Cardiac fibroblast (primary cell): ENCODE results near the gene TEKT2.

Source experiments
- DNase-seq, 2 donors: peaks; one replicate each; pipeline versions ENCODE4 v3.0.0 to v3.0.0-alpha.2; 2010; ENCODE audit warnings: low read depth in 2 of 2
- H3K4me3 ChIP-seq, 2 donors: replicated peaks in 1 of 2; 1 replicate in 1 of 2; 2 replicates in 1 of 2; pipeline ENCODE4 v1.5.1; 2011; ENCODE audit warnings: low read depth in 2 of 2, low read length in 2 of 2, mild to moderate bottlenecking in 2 of 2, moderate library complexity in 1 of 2
- TF ChIP-seq, protein P1 (sequence below): IDR thresholded peaks from one replicate; pipeline ENCODE4 v1.5.1; 2011; ENCODE audit warnings: low read depth, mild to moderate bottlenecking, low read length, inconsistent platforms

Gene TEKT2

DNA sequence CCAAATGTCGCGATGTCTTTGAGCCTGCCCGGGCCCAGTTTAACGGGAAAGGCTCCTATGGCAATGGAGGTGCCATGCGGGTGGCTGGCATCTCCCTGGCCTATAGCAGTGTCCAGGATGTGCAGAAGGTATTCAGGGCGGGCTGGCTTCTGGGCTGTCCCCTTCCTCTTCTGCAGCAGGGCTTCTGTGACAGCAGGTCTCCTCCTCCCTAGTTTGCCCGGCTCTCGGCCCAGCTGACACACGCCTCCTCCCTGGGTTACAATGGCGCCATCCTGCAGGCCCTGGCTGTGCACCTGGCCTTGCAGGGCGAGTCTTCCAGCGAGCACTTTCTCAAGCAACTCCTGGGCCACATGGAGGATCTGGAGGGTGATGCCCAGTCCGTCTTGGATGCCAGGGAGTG is 7.8 kb downstream of the TEKT2 start:
- TF ChIP-seq, protein P1, sequence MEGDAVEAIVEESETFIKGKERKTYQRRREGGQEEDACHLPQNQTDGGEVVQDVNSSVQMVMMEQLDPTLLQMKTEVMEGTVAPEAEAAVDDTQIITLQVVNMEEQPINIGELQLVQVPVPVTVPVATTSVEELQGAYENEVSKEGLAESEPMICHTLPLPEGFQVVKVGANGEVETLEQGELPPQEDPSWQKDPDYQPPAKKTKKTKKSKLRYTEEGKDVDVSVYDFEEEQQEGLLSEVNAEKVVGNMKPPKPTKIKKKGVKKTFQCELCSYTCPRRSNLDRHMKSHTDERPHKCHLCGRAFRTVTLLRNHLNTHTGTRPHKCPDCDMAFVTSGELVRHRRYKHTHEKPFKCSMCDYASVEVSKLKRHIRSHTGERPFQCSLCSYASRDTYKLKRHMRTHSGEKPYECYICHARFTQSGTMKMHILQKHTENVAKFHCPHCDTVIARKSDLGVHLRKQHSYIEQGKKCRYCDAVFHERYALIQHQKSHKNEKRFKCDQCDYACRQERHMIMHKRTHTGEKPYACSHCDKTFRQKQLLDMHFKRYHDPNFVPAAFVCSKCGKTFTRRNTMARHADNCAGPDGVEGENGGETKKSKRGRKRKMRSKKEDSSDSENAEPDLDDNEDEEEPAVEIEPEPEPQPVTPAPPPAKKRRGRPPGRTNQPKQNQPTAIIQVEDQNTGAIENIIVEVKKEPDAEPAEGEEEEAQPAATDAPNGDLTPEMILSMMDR = no peak
- no peak for DNase-seq
- H3K4me3 ChIP-seq = no peak overlapping the region

DNA sequence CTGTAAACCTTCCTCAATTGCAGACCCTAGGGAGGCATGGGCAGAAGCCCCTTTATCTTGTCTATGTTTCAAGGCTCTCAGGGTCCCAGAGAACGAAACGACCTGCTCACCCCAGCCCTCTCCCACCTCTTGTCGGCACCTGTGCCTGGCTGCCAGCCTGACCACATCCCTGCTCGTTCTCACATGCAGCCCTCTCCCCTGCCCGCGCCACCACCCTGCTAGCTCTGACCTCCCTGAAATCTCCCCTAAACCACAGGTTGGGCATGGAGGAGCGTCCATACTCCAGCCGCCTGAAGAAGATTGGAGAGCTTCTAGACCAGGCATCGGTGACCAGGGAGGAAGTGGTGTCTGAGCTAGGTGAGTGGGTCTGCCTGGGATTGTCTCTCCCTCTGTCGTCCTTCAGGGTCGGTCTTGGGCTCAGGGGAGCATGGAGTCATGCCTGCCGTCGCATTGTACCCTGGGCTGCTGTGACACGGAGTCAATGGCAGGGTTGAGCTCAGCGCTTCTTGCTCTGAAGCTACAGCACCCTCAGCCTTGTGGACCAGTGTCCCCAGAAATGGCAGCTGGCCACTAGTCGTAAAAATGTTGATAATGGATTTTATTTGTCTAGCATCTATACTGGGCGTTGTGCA is 8.4 kb downstream of the TEKT2 start:
- H3K4me3 ChIP-seq = no peak overlapping the region
- TF ChIP-seq, protein P1 = no peak
- DNase-seq = no peak

DNA sequence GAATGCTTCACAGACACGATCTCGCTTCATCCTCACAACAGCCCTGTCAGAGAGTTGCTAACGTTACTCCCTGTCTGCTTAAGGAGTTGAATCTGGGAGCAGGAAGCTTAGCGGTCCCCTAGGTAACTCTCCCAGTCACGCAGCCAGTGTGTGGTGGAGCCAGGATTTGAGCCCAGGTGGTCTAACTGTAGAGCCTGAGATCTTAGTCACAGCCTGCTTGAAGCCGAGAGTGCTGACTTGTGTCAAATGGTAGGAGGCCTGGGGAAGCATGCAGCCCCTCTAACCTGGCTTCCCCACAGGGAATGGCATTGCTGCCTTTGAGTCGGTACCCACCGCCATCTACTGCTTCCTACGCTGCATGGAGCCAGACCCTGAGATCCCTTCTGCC is 8.9 kb downstream of the TEKT2 start:
- no peak overlapping the region for H3K4me3 ChIP-seq
- DNase-seq = no peak
- TF ChIP-seq, protein P1 = no peak

DNA sequence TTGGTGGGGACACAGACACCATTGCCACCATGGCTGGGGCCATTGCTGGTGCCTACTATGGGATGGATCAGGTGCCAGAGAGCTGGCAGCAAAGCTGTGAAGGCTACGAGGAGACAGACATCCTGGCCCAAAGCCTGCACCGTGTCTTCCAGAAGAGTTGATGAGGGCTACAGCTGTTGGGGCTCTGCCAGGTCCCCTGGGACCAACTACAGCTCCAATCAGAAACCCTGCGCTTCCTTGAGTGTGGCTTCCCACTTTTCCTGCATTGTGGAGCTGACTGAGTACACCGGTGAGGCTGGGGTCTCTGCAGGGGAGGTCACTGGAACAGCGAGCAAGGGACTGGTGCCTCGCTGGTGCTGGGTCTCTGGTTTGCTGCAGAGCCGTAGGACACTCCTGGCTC is 9.3 kb downstream of the TEKT2 start:
- no peak for DNase-seq
- H3K4me3 ChIP-seq = no peak overlapping the region
- TF ChIP-seq, protein P1 = no peak

DNA sequence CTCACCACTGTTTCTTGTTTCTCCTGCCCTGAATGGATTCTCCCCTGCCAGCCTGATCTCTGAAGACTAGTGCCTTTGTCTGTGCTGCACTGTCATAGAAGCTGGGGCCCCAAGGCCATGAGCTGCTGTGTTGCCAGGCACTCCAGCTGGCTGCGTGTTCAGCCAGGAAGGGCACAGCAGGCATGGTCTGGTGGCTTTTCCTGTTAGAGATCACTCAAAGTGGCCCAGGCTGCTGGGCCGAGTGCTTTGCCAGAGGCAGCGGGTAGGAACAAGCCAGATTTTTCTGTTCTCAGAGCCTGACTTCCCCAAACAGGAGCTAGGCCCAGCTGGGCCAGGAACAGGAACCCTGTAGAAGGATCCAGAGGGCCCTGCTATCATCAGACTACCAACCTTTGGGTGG is 10.0 kb downstream of the TEKT2 start:
- TF ChIP-seq, protein P1 = no peak
- no peak overlapping the region for H3K4me3 ChIP-seq
- no peak for DNase-seq

DNA sequence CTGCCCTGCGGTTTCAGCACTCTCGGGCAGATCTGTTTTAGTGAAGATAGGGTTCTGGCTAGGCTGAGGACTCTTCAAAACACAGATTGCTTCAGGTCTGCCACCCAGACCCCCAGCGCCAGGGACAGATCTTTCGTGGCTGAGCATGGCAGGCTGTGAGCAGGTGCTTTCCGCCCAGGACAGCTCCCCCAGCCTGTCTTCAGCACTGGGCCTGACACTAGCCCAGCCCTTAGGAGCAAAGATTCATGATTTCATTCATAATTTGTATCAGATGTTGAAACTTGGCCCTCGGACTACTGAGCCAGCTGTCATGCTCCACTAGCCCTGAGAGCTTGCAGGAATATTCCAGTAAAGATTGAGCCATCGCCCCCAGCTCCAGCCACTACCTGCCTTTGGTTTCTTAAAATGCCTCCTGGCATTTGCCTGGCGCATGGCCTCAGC is 10.7 kb downstream of the TEKT2 start:
- TF ChIP-seq, protein P1 = no peak
- no peak for DNase-seq
- H3K4me3 ChIP-seq = no peak overlapping the region
